ENCODE measurements around the gene TASOR2.

The TASOR2 gene

DNA sequence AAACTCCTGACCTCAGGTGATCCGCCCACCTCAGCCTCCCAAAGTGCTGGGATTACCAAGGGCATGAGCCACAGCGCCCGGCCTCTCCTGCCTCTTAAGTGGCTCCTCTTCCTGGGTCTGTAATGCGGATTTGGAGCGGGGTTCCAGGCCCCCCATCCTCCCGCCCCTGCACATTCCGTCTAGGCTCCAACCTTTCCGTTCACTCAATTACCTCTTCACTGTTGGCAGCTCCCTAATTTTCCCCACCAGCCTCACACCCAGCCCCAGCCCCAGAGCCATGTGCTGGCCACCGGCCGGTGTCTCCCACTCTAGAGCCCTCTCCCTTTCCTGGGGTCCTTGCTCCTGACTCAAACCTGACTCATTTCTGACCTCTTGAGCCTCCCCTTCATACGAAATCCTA lies 34.9 kb upstream of the TASOR2 start:
- no peak overlapping the region for H3K4me3 ChIP-seq (ENCODE audit: low read depth, low read length)
- no peak for TF ChIP-seq CTCF (IDR thresholded peaks at IDR 0.05; ENCODE audit: borderline replicate concordance, insufficient read depth, low read depth, low read length)

DNA sequence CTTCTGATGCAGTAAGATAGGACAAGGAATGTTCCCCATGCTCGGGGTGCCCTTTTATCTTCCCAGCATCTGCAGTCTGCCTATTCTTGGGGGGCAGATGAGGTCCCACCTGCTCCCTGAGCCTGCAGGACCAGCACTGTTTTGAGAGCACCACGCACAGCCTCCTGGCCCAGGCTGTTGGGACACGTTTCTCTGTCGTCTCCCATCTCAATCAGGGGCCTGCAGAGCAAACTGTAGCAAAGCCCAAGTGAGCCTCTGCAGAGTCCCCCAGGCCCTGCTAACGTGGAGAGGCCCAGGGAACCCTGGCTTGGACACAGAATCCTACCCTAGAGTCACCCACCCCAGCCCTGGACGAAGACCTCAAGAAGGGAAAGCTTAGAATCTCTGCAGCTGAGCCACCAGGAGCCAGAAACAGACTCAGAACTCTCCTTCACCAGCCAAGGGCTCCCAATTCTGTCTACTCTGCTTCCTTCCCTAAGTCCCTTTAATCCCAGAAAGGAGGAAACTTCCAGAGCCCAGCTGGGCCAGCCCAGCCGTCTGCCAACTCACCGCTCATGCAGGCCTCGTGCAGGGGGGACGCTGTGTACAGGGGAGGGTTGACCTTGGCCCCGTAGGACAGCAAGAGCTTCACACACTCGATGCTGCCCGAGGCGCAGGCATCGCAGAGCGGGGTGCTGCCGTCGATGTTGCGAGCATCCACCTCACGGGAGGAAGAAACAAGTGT lies 33.8 kb upstream of the TASOR2 start:
- no peak overlapping the region for H3K4me3 ChIP-seq (ENCODE audit: low read depth, low read length)
- TF ChIP-seq CTCF (IDR thresholded peaks at IDR 0.05; ENCODE audit: borderline replicate concordance, insufficient read depth, low read depth, low read length) = no peak

- H3K4me3 ChIP-seq (ENCODE audit: low read depth, low read length) = no peak overlapping the region
- TF ChIP-seq CTCF (IDR thresholded peaks at IDR 0.05; ENCODE audit: borderline replicate concordance, insufficient read depth, low read depth, low read length) = no peak
Observed at GRCh38 chr10:5651388-5651764, 33.3 kb upstream of the TASOR2 start.

GRCh38 chr10:5652746-5653145 lies 31.9 kb upstream of the TASOR2 start:
- H3K4me3 ChIP-seq (ENCODE audit: low read depth, low read length) = no peak overlapping the region
- TF ChIP-seq CTCF (IDR thresholded peaks at IDR 0.05; ENCODE audit: borderline replicate concordance, insufficient read depth, low read depth, low read length) = no peak

DNA sequence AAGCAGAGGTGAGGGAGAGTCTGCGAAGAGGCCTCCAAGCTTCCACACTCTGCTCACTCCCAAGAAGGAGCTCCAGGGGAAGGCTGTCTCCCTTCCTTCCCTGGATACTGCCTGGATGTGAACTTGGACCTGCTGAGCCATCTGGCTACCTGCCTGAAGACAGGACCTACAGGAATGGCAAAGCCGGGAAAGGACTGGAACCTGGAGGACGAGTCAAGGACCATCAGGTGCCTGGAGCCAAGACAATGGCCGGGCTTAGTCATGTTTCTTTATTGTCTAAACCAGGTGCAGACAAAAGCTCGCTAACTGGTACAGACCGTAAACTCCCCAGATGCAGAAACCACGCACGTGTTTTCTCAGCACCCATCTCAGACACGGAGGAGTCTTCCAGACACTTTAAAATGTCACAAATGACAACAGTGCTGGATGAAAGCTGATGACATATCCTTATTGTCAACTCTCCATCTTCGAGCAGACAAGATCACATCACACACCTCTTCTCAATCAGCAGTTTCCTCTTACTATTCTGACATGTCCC lies 30.4 kb upstream of the TASOR2 start:
- TF ChIP-seq CTCF (IDR thresholded peaks at IDR 0.05; ENCODE audit: borderline replicate concordance, insufficient read depth, low read depth, low read length) = no peak
- no peak overlapping the region for H3K4me3 ChIP-seq (ENCODE audit: low read depth, low read length)

DNA sequence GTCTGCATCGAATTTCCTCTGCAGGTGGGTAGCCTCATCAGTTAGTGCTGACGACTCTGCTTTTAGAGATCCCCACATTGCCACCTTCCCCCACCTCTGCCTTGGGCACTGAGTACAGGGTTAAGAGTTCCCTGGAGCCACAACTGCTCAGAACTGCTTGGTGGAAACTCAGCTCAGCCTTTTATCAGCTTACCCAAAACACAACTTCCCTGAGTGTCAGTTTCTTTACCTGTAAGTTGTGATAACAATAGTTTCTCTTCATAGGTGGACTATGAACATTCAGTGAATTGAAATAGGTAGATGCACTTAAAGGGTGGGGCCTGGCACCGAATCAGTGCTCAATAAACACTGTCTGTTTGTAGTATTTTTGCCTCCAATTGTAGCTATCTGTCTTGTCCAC lies 29.5 kb upstream of the TASOR2 start:
- H3K4me3 ChIP-seq (ENCODE audit: low read depth, low read length) = no peak overlapping the region
- TF ChIP-seq CTCF (IDR thresholded peaks at IDR 0.05; ENCODE audit: borderline replicate concordance, insufficient read depth, low read depth, low read length) = no peak
